Tibial nerve (tissue), 4 donors: Measurements from ENCODE around the gene UBXN10. TPM values are rescaled to one million over a fixed set of nuclear protein-coding genes. Genes with fewer than 3 reads are reported as not detected.

Source experiments
- DNase-seq, 2 donors: peaks; one replicate each; pipeline ENCODE4 v3.0.0-alpha.2; 2019; ENCODE audit warnings: low spot score in 2 of 2
- H3K27ac ChIP-seq, 4 donors: fragments of 200-600 bp; sonication (generic) in 3 of 4; one replicate each; pipeline ENCODE4 v1.5.1; 2017 to 2019; ENCODE audit warnings: mild to moderate bottlenecking in 1 of 4
- H3K27me3 ChIP-seq, 2 donors: fragments of 200-600 bp; sonication (generic) in 1 of 2; one replicate each; pipeline versions ENCODE4 v1.5.1 to v1.6.0; 2017 to 2019
- H3K36me3 ChIP-seq, 3 donors: fragments of 200-600 bp; sonication (generic); one replicate each; pipeline ENCODE4 v1.5.1; 2018 to 2019
- H3K4me1 ChIP-seq, 4 donors: fragments of 200-600 bp; sonication (generic) in 3 of 4; one replicate each; pipeline ENCODE4 v1.5.1; 2017 to 2019
- H3K4me3 ChIP-seq, 4 donors: fragments of 200-600 bp; sonication (generic) in 3 of 4; one replicate each; pipeline ENCODE4 v1.5.1; 2017 to 2019; ENCODE audit warnings: mild to moderate bottlenecking in 1 of 4, moderate library complexity in 1 of 4
- H3K9me3 ChIP-seq, 4 donors: fragments of 200-600 bp; sonication (generic) in 3 of 4; one replicate each; pipeline ENCODE4 v1.5.1; 2017 to 2019
- CTCF ChIP-seq, 5 experiments: fragments of 200-600 bp in 3 of 5; fragments of 450-650 bp in 2 of 5; sonication (generic) in 3 of 5; IDR thresholded peaks; one replicate each; pipeline ENCODE4 v1.5.1; 2016 to 2019; ENCODE audit warnings: antibody characterized with exemption in 5 of 5, mild to moderate bottlenecking in 3 of 5, moderate library complexity in 2 of 5
- EP300 ChIP-seq, 2 donors: sonication (generic); formaldehyde crosslinking; IDR thresholded peaks; one replicate each; pipeline ENCODE4 v1.6.1; 2017; ENCODE audit warnings: antibody characterized with exemption in 2 of 2, mild to moderate bottlenecking in 1 of 2
- POLR2A ChIP-seq, 2 donors: fragments of 450-650 bp; IDR thresholded peaks; one replicate each; pipeline ENCODE4 v1.6.1; 2017; ENCODE audit warnings: antibody characterized with exemption in 2 of 2, mild to moderate bottlenecking in 2 of 2, moderate library complexity in 2 of 2
- WGBS, 2 donors: methylation state at CpG; one replicate each; pipeline ENCODE4 v1.1.5; 2018; 5-methylcytosine and 5-hydroxymethylcytosine counted together
- total RNA-seq, 4 donors: library from RNA; depleted of rRNA; stranded (reverse); fragments of >200 nt; gene quantifications; one replicate each; pipeline ENCODE4 v1.1.0, GENCODE V29; 2016

The UBXN10 gene
- total RNA-seq, 4 donors from 2014 or later: under 0.01 to 0.84 (median 0.41) TPM

GRCh38 chr1:20199403-20199802 is 13.5 kb downstream of the UBXN10 start:
- peaks cover 0 to 6% (median 0%) of the 10 kb centered on the region in 4 donors for H3K4me1 ChIP-seq
- DNase-seq: no peak
- H3K4me3 ChIP-seq: no peak overlapping the region
- WGBS, 2 donors: 56 to 60% methylated on average over 3 of the region's 3 CpGs
- TF ChIP-seq POLR2A (IDR thresholded peaks at IDR 0.05) (no peak), EP300 (IDR thresholded peaks at IDR 0.05) (no peak), CTCF (IDR thresholded peaks at IDR 0.05) (no peak)
- H3K9me3 ChIP-seq: no peaks in the 10 kb centered on the region
- no peak overlapping the region for H3K27ac ChIP-seq
- H3K36me3 ChIP-seq: no peaks in the 10 kb centered on the region
- H3K27me3 ChIP-seq: peaks cover 0 to 26% of the 10 kb centered on the region in 2 donors

GRCh38 chr1:20199840-20200239 is 13.9 kb downstream of the UBXN10 start:
- WGBS, 2 donors: 75 to 82% methylated on average over 2 of the region's 2 CpGs
- H3K9me3 ChIP-seq: no peaks in the 10 kb centered on the region

GRCh38 chr1:20200966-20201365 is 15.1 kb downstream of the UBXN10 start:
- H3K27me3 ChIP-seq: peaks cover 0 to 22% of the 10 kb centered on the region in 2 donors
- WGBS, 2 donors: 85 to 87% methylated on average over 2 of the region's 2 CpGs
- no peak for TF ChIP-seq POLR2A (IDR thresholded peaks at IDR 0.05)
- TF ChIP-seq EP300 (IDR thresholded peaks at IDR 0.05): no peak
- TF ChIP-seq CTCF (IDR thresholded peaks at IDR 0.05): no peak

More at GRCh38 chr1:20199840-20200239, 13.9 kb downstream of the UBXN10 start:
- no peak for TF ChIP-seq CTCF (IDR thresholded peaks at IDR 0.05)
- no peak for TF ChIP-seq POLR2A (IDR thresholded peaks at IDR 0.05)
- no peak for TF ChIP-seq EP300 (IDR thresholded peaks at IDR 0.05)
- H3K36me3 ChIP-seq: no peaks in the 10 kb centered on the region
- H3K27me3 ChIP-seq: peaks cover 0 to 25% of the 10 kb centered on the region in 2 donors
- H3K4me1 ChIP-seq: peaks cover 0 to 3% (median 0%) of the 10 kb centered on the region in 4 donors
- no peak for DNase-seq
- H3K4me3 ChIP-seq: no peak overlapping the region
- no peak overlapping the region for H3K27ac ChIP-seq

GRCh38 chr1:20202166-20202565 is 16.3 kb downstream of the UBXN10 start:
- TF ChIP-seq EP300 (IDR thresholded peaks at IDR 0.05): no peak
- TF ChIP-seq POLR2A (IDR thresholded peaks at IDR 0.05): no peak
- TF ChIP-seq CTCF (IDR thresholded peaks at IDR 0.05): no peak
- Histone ChIP-seq H3K9me3 (no peaks in the 10 kb centered on the region), H3K27ac (no peak overlapping the region), H3K4me3 (no peak overlapping the region), H3K36me3 (no peaks in the 10 kb centered on the region), H3K4me1 (no peaks in the 10 kb centered on the region), H3K27me3 (peaks cover 0 to 14% of the 10 kb centered on the region in 2 donors)
- 87 to 90% methylated on average over 5 of the region's 5 CpGs for whole genome bisulfite sequencing, 2 donors
- no peak for DNase-seq

More at GRCh38 chr1:20200966-20201365, 15.1 kb downstream of the UBXN10 start:
- Histone ChIP-seq H3K27ac (no peak overlapping the region), H3K36me3 (no peaks in the 10 kb centered on the region), H3K4me3 (no peak overlapping the region), H3K9me3 (no peaks in the 10 kb centered on the region), H3K4me1 (no peaks in the 10 kb centered on the region)
- no peak for DNase-seq

- Histone ChIP-seq H3K36me3 (no peaks in the 10 kb centered on the region), H3K4me1 (peaks cover 0 to 6% (median 3%) of the 10 kb centered on the region in 4 donors), H3K27me3 (peaks cover 0 to 2% of the 10 kb centered on the region in 2 donors), H3K27ac (no peak overlapping the region), H3K9me3 (no peaks in the 10 kb centered on the region), H3K4me3 (no peak overlapping the region)
- no peak for DNase-seq
- WGBS, 2 donors: 77 to 88% methylated on average over 4 of the region's 4 CpGs
- TF ChIP-seq EP300 (IDR thresholded peaks at IDR 0.05) (no peak), CTCF (IDR thresholded peaks at IDR 0.05) (no peak), POLR2A (IDR thresholded peaks at IDR 0.05) (no peak)
Observed at GRCh38 chr1:20207546-20207945, 21.6 kb downstream of the UBXN10 start.
